Sigmoid colon (tissue), 4 donors: ENCODE results near the gene TIMM10.

Experiments used
- CTCF ChIP-seq, 4 experiments: fragments of 450-650 bp in 3 of 4; fragments of 200-600 bp in 1 of 4; IDR thresholded peaks; one replicate each; pipeline ENCODE4 v1.5.1; 2016 to 2019; ENCODE audit warnings: antibody characterized with exemption in 4 of 4, mild to moderate bottlenecking in 3 of 4, moderate library complexity in 2 of 4
- EP300 ChIP-seq, 4 donors: sonication (generic); formaldehyde crosslinking; IDR thresholded peaks; one replicate each; pipeline ENCODE4 v1.6.1; 2017; ENCODE audit warnings: antibody characterized with exemption in 4 of 4
- POLR2A ChIP-seq, 2 donors: fragments of 450-650 bp; IDR thresholded peaks; one replicate each; pipeline ENCODE4 v1.6.1; 2016; ENCODE audit warnings: antibody characterized with exemption in 2 of 2, mild to moderate bottlenecking in 2 of 2, moderate library complexity in 2 of 2
- POLR2AphosphoS5 ChIP-seq, 4 donors: sonication (generic); formaldehyde crosslinking; IDR thresholded peaks; one replicate each; pipeline ENCODE4 v1.6.1; 2017; ENCODE audit warnings: antibody characterized with exemption in 4 of 4

DNA sequence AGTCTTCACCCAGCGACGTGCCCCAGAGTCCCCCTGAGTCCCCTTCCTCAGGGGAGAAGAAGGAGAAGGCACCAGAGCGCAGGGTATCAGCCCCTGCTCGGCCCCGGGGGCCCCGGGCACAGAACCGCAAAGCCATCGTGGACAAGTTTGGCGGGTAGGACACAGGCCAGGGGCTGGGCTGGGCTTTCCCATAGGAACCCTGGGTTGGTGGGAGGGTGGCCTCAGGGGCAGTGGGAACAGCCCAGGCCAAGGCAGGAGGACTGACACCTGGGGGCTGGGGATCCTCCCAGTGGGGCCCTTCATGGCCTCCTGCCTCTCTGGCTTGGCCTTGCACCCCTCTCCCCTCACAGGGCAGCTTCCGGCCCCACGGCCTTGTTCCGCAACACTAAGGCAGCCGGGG lies 15.3 kb upstream of the TIMM10 start:
- TF ChIP-seq CTCF (IDR thresholded peaks at IDR 0.05) (no peak), POLR2AphosphoS5 (IDR thresholded peaks at IDR 0.05) (no peak), EP300 (IDR thresholded peaks at IDR 0.05) (no peak), POLR2A (IDR thresholded peaks at IDR 0.05) (no peak)
